Spinal cord (tissue), 10 donors: ENCODE measurements around the gene RMND5B. TPM values are rescaled to one million over a fixed set of nuclear protein-coding genes. Genes with fewer than 3 reads are reported as not detected.

ENCODE experiments used
- DNase-seq, 6 donors: peaks; one replicate each; pipeline versions ENCODE4 v3.0.0 to v3.0.0-alpha.2; 2013 to 2015; ENCODE audit warnings: low spot score in 6 of 6, low read depth in 4 of 6
- H3K27ac ChIP-seq: one replicate; pipeline ENCODE4 v1.5.1; 2013; ENCODE audit warnings: low read depth, low read length, control low read depth
- H3K27me3 ChIP-seq: one replicate; pipeline ENCODE4 v1.6.1; 2013; ENCODE audit warnings: low read length; ENCODE audit not compliant: control insufficient read depth, insufficient read depth
- H3K36me3 ChIP-seq: one replicate; pipeline ENCODE4 v1.6.1; 2013; ENCODE audit warnings: low read length; ENCODE audit not compliant: control insufficient read depth, insufficient read depth
- H3K4me1 ChIP-seq: one replicate; pipeline ENCODE4 v1.6.1; 2013; ENCODE audit warnings: low read length; ENCODE audit not compliant: control insufficient read depth, insufficient read depth
- H3K4me3 ChIP-seq: one replicate; pipeline ENCODE4 v1.5.1; 2013; ENCODE audit warnings: low read depth, low read length, control low read depth
- H3K9me3 ChIP-seq: one replicate; pipeline ENCODE4 v1.6.1; 2013; ENCODE audit warnings: low read length; ENCODE audit not compliant: control insufficient read depth, insufficient read depth
- WGBS: methylation state at CpG from one replicate; pipeline ENCODE4 v1.1.5; 2013; ENCODE audit warnings: missing lambda C conversion rate; ENCODE audit not compliant: insufficient coverage; 5-methylcytosine and 5-hydroxymethylcytosine counted together
- polyA plus RNA-seq, 2 donors: library from polyadenylated mRNA; unstranded; fragments of 120-200 nt; gene quantifications; one replicate each; pipeline ENCODE4 v1.2.1, GENCODE V29; 2013; ENCODE audit not compliant: insufficient read length in 2 of 2
- total RNA-seq, 2 donors: library from RNA; depleted of rRNA in 1 of 2; stranded (reverse); fragments of 120-200 nt in 1 of 2; fragments of >200 nt in 1 of 2; gene quantifications; one replicate each; pipeline versions ENCODE4 v1.2.3 to v1.2.4, GENCODE V29; 2013 to 2014
- donor health status: healthy.

Gene RMND5B
- total and polyA plus RNA-seq, 4 donors = 17.7 to 43.8 (median 33.2) TPM

DNA sequence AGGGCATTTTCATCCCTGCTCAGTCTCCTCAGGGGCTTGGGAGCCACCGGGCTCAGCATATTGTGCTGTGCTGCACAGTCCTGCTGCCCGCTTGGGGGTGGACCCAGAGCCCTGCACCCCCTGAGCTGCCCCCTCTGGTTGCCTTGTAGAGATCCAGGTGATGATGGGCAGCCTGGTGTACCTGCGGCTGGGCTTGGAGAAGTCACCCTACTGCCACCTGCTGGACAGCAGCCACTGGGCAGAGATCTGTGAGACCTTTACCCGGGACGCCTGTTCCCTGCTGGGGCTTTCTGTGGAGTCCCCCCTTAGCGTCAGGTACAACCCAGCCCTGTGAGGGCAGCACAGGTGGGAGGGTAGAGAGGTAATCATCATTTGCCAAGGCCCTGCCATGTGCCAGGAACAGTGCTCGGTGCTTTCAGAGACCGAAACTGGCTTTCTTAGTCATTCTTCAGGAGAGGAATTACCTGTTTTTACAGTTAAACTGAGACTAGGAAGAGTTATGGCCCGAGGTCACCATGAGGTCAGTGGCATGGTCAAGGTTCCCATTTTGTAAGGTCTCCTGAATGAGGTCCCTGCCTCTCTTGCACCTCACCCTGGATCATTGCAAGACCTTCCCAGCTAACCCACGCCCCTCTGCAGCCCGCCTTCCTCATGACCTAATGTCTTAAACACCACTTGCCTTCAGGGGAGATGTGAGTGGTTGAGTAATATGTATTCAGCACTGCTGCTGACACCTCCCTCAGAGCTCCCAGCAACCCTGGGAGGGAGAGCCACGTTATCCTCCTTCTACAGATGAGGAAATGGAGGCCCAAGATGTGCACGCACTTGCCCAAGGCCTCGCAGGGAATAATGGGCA lies 15.4 kb downstream of the RMND5B start:
- no peaks in the 10 kb centered on the region for H3K27me3 ChIP-seq
- DNase-seq = peak in 2 of 6 donors; percentile 51 to 79
- H3K9me3 ChIP-seq = no peaks in the 10 kb centered on the region
- peaks cover 91% of the 10 kb centered on the region for H3K36me3 ChIP-seq
- no peak overlapping the region for H3K4me3 ChIP-seq
- peaks cover under 1% of the 10 kb centered on the region for H3K4me1 ChIP-seq
- 59% methylated on average over 12 of the region's 14 CpGs for WGBS
- H3K27ac ChIP-seq = no peak overlapping the region

DNA sequence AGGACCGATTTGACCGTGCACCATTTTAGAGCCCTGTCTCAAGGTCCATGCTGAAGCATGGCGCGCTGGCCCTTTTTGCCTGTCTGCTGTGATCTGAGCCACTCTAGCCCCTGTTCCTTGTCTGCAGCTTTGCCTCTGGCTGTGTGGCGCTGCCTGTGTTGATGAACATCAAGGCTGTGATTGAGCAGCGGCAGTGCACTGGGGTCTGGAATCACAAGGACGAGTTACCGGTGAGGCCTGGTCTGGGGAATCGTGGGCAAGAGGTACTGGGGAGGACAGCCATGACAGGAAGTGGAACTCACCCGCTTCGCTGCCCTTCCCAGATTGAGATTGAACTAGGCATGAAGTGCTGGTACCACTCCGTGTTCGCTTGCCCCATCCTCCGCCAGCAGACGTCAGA lies 16.6 kb downstream of the RMND5B start:
- 87% methylated on average over 11 of the region's 15 CpGs for WGBS
- DNase-seq = no peak
- H3K27me3 ChIP-seq = no peaks in the 10 kb centered on the region
- peaks cover 5% of the 10 kb centered on the region for H3K4me1 ChIP-seq
- H3K36me3 ChIP-seq = peaks cover 91% of the 10 kb centered on the region
- no peak overlapping the region for H3K4me3 ChIP-seq
- no peaks in the 10 kb centered on the region for H3K9me3 ChIP-seq
- no peak overlapping the region for H3K27ac ChIP-seq

DNA sequence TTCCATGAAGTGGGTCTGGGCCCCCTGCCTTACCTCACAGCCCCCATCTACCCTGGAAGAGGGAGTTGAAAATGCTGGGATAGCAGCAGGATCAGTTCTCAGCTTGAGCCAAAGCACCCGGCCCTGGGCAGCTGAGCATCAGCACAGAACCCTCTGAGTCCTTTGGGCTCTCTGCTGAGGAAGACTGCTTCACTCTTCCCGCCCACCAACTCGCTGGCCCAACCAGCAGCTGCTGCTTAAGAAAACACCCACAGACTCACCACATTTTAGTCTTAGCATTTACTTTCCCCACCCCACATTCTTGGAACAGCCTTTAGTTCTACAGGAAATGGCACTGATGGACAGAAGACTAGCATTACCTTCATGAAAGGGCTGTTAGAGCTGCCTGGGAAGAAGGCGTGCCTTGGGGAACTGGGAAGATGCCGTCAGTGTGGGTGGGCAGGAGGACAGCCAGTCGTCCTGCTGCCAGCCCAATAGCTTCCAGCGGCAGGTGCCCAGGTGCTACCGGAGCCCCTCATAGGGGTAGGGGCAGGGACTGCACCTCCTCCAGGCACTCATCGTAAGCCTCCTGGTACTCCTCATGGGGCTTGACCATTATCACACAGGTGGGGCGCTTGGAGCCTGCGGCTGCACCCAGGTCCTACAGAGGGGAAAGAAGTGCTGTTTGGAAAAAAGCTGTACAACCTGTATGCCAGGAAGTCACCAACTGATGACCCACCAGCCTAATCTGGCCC lies 18.6 kb downstream of the RMND5B start:
- peaks cover 22% of the 10 kb centered on the region for H3K4me1 ChIP-seq
- no peak overlapping the region for H3K27ac ChIP-seq
- no peaks in the 10 kb centered on the region for H3K27me3 ChIP-seq
- 92% methylated on average over 9 of the region's 11 CpGs for WGBS
- H3K4me3 ChIP-seq = no peak overlapping the region
- peaks cover 74% of the 10 kb centered on the region for H3K36me3 ChIP-seq
- no peak for DNase-seq
- H3K9me3 ChIP-seq = no peaks in the 10 kb centered on the region

DNA sequence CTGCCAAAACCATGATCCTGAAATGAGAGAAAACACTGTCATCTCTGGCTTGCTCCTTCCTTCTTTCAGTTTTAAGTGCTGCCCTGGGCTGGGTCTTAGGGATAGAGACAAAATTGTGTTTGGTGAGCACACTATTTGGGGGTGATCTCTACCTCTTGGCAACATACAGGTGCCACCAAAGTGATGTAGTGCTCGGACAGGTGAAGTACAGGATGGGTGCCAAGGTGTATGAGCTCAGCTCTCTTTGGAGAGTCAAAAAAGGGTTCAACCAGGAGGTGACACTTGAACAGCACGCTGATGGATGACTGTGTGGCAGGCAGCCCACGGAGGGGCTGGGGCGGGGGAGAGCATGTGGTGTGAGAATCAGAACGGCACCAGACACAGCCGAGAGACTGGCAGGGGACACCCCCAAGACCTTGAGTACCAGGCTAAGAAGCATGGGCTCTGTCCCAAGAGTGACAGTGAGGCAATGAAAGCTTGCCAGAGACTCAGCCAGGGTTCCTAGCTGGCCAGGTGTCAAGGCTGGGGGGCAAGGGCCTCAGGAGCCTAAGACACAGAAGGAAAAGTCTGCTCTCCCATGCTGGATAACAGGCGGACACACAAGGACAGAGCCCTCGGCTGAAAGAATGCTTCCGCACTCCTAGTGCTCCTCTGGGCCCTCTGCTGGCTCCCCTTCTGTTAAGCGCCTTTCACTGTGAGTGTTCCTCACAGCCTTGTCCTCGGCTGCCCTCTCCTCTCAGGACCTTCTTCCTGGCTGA lies 20.3 kb downstream of the RMND5B start:
- H3K27me3 ChIP-seq = no peaks in the 10 kb centered on the region
- H3K4me1 ChIP-seq = peaks cover 31% of the 10 kb centered on the region
- H3K36me3 ChIP-seq = peaks cover 57% of the 10 kb centered on the region
- no peak overlapping the region for H3K4me3 ChIP-seq
- no peak for DNase-seq
- H3K9me3 ChIP-seq = no peaks in the 10 kb centered on the region
- 70% methylated on average over 11 of the region's 11 CpGs for whole genome bisulfite sequencing
- no peak overlapping the region for H3K27ac ChIP-seq

DNA sequence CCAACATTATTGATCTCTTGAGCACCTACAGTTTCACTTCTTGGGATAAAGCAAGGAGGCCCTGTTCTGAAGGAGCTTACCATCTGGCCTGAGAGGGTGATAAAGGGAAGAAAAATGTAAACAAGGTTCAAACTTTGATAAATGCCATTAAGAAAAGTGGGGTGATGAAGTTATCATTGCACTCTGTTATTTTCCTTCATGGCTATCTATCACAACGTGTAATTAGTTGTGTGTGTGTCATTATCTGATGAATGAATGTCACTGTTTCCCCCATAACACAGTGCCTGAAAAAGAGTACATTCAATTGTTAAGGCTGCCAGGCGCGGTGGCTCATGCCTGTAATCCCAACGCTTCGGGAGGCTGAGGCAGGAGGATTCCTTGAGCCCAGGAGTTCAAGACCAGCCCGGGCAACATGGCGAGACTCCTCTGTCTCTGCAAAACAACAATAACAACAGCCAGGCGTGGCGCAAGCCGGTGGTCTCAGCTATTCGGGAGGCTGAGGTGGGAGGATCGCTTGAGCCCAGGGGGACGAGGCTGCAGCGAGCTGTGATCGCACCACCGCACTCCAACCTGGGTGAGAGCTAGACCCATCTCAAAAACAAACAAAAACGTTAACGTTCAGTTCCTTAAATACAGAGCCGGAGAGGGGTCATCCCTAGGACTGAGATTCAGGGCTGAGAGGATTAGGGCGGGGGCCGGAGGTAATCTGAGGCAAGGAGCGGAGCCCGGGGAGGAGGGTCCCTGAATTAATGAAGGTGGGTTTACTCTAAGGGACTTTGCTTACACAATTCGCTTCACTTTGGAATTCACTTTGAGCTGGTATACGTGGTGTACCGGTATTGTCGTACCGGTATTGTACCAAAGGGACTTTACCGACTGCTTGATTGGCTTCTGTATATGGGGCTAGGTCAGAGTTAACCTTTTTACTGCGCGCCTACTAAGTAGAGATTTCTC lies 22.0 kb downstream of the RMND5B start:
- 47% methylated on average over 27 of the region's 31 CpGs for WGBS
- Histone ChIP-seq H3K27ac (no peak overlapping the region), H3K9me3 (no peaks in the 10 kb centered on the region), H3K4me1 (peaks cover 31% of the 10 kb centered on the region), H3K4me3 (peak overlapping the region; percentile 85), H3K27me3 (no peaks in the 10 kb centered on the region), H3K36me3 (peaks cover 41% of the 10 kb centered on the region)
- DNase-seq = no peak

DNA sequence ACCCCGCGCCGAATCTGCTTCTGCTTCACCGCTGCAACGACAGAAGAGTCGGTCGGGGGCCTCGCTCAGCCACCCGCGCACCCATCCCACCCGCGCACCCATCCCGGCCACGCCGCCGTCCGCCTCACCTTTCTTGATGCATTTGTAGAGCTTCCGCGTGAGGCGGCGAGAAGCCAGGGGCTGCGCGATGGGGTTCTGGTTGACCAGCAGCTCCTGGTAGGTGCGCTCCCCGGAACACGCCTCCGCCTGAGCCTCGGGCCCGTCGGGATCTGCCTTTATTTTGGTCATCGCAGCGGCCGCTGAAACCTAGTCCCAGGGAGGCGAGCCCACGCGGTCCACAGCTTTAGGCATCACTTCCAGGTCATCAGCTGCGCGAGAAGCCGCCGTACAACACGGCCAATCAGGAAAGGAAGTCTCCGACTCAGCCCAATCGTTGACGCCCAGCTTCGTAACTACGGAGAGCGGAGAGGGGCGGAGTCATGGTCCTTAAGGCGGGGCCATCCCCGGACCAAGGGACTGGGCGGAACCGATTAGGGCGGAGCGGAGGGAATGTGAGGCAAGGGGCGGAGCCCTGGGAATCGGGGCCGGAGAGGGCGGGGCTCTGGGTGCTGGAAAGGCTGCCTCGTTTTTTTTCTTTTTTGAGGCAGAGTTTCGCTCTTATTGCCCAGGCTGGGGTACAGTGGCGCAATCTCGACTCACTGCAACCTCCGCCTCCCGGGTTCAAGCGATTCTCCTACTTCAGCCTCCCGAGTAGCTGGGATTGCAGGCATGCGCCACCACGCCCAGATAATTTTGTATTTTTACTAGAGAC lies 22.9 kb downstream of the RMND5B start, which contains the start of gene NHP2:
NHP2 (minus strand) TSS at position 356 of the 811 bp plus-strand sequence; CDS start at position 288, 68 bp downstream.
- H3K4me3 ChIP-seq = peak within 1 kb of the TSS; percentile 85
- no peaks in the 10 kb centered on the region for H3K27me3 ChIP-seq
- peak within 1 kb of the TSS; percentile 71 for H3K27ac ChIP-seq
- H3K36me3 ChIP-seq = peaks cover 31% of the 10 kb centered on the region
- no peaks in the 10 kb centered on the region for H3K9me3 ChIP-seq
- peak; percentile 97 to 100 (median 99) for DNase-seq
- H3K4me1 ChIP-seq = peaks cover 31% of the 10 kb centered on the region
- 2% methylated on average over 60 of the region's 68 CpGs for WGBS

DNA sequence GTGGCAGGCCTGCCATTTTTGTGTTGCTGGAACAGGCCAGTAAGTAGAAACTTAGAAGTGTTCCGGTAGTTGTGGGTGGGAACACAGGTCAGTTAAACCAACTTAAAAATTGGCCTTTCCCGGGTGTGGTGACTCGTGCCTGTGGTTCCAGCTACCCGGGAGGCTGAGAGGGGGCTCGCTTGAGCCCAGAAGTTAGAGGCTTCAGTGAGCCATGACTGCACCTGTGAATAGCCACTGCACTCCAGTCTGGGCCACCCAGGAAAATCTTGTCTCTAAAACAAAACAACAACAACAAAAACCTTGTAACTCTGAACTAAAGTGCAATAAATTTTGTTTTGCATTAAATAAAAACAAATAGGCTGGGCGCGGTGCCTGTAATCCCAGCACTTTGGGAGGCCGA lies 24.3 kb downstream of the RMND5B start:
- Histone ChIP-seq H3K4me3 (no peak overlapping the region), H3K9me3 (no peaks in the 10 kb centered on the region), H3K36me3 (peaks cover 18% of the 10 kb centered on the region), H3K4me1 (peaks cover 31% of the 10 kb centered on the region), H3K27me3 (no peaks in the 10 kb centered on the region), H3K27ac (no peak overlapping the region)
- WGBS = 75% methylated on average over 8 of the region's 8 CpGs
- no peak for DNase-seq

DNA sequence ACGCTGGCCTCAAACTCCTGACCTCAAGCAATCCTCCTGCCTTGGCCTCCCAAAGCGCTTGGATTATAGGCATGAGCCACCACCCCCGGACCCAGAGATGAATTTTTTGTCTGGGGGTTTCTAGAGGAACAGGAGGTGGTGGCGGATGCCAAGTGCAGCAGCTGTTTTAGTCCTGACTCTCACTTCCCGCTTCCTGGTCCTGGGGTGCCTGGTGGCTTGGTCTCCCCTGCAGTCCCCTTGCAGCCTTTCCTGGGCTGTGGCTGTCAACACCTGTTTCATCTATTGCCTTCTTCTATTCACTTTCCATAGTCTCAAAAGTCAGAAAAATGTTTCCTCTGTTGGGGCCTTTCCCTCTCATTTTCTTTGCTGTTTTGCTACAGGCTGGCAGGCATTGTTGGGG lies 29.4 kb downstream of the RMND5B start:
- DNase-seq = no peak
- peaks cover 9% of the 10 kb centered on the region for H3K4me1 ChIP-seq
- no peak overlapping the region for H3K4me3 ChIP-seq
- no peak overlapping the region for H3K27ac ChIP-seq
- H3K27me3 ChIP-seq = peaks cover 2% of the 10 kb centered on the region
- H3K9me3 ChIP-seq = no peaks in the 10 kb centered on the region
- H3K36me3 ChIP-seq = no peaks in the 10 kb centered on the region
- WGBS = 84% methylated on average over 3 of the region's 5 CpGs
